Posterior vena cava (tissue), 2 donors: ENCODE data around the gene CCDC93. TPM values are rescaled to one million over a fixed set of nuclear protein-coding genes. Genes with fewer than 3 reads are reported as not detected.

ENCODE experiments used
- DNase-seq: peaks from one replicate; pipeline ENCODE4 v3.0.0-alpha.2; 2020; ENCODE audit warnings: low spot score
- intact Hi-C, 2 donors: fragments of 100-400 bp; cut with DNase I; formaldehyde crosslinking; loops; one replicate each; pipeline versions ENCODE4 v1.14.1 to v1.14.2; 2022 to 2023
- total RNA-seq, 2 donors: library from RNA; stranded (reverse); fragmentation: NEBNext Ultra II Directional; extraction: Animal tissue kit (Norgen Biotek cat#: 25700); gene quantifications; one replicate each; pipeline ENCODE4 v1.2.1, GENCODE V29; 2021
- donor health status: DM: yes; HTN: yes; CAD: no.
- donor health status: DM: yes; HTN: yes; CAD: no.

Gene CCDC93
- total RNA-seq, 2 donors from 2014 or later = 24.7 to 28.1 TPM

GRCh38 chr2:118006326-118006725 is 7.5 kb downstream of the CCDC93 start:
- intact Hi-C loops = no loop called here
- DNase-seq = no peak

GRCh38 chr2:118003396-118003824 is 10.5 kb downstream of the CCDC93 start:
- no peak for DNase-seq
- intact Hi-C loops = loop anchor here in 1 of 2 donors (5.0 kb wide), 1 partner anchor 166 kb away; no protein-coding TSS in a partner anchor

- no peak for DNase-seq
- intact Hi-C loops = loop anchor here in 1 of 2 donors (5.0 kb wide), 1 partner anchor 163 kb away; no protein-coding TSS in a partner anchor
Observed at GRCh38 chr2:118000041-118000440, 13.8 kb downstream of the CCDC93 start.

- intact Hi-C loops = no loop called here
Observed at GRCh38 chr2:117997872-117998454, 15.9 kb downstream of the CCDC93 start.

GRCh38 chr2:117996525-117996924 is 17.3 kb downstream of the CCDC93 start:
- no peak for DNase-seq
- intact Hi-C loops = no loop called here

More at GRCh38 chr2:117997872-117998454, 15.9 kb downstream of the CCDC93 start:
- DNase-seq = no peak

- intact Hi-C loops = no loop called here
- DNase-seq = no peak
Observed at GRCh38 chr2:117994729-117995128, 19.1 kb downstream of the CCDC93 start.

GRCh38 chr2:117989854-117990438 is 23.9 kb downstream of the CCDC93 start:
- no peak for DNase-seq
- intact Hi-C loops = no loop called here

- intact Hi-C loops = no loop called here
- no peak for DNase-seq
Observed at GRCh38 chr2:117987121-117987520, 26.7 kb downstream of the CCDC93 start.

GRCh38 chr2:117985092-117985491 is 28.8 kb downstream of the CCDC93 start:
- intact Hi-C loops = no loop called here
- no peak for DNase-seq

GRCh38 chr2:117984208-117984607 is 29.7 kb downstream of the CCDC93 start:
- intact Hi-C loops = loop anchor here in 1 of 2 donors (5.0 kb wide), 1 partner anchor 1243 kb away; no protein-coding TSS in a partner anchor
- no peak for DNase-seq

GRCh38 chr2:117983040-117983439 is 30.8 kb downstream of the CCDC93 start:
- intact Hi-C loops = loop anchor here in 1 of 2 donors (5.0 kb wide), 1 partner anchor 1244 kb away; no protein-coding TSS in a partner anchor
- DNase-seq = no peak

GRCh38 chr2:117982376-117983033 is 31.4 kb downstream of the CCDC93 start:
- intact Hi-C loops = loop anchor here in 1 of 2 donors (5.0 kb wide), 1 partner anchor 1245 kb away; no protein-coding TSS in a partner anchor
- DNase-seq = no peak

- DNase-seq = no peak
- intact Hi-C loops = loop anchor here in 1 of 2 donors (5.0 kb wide), 1 partner anchor 1245 kb away; no protein-coding TSS in a partner anchor
Observed at GRCh38 chr2:117981810-117982209, 32.1 kb downstream of the CCDC93 start.

- DNase-seq = no peak
- intact Hi-C loops = loop anchor here in 1 of 2 donors (5.0 kb wide), 1 partner anchor 1246 kb away; no protein-coding TSS in a partner anchor
Observed at GRCh38 chr2:117980783-117981676, 32.8 kb downstream of the CCDC93 start.

- DNase-seq = no peak
- intact Hi-C loops = loop anchor here in 1 of 2 donors (5.0 kb wide), 1 partner anchor 1247 kb away; no protein-coding TSS in a partner anchor
Observed at GRCh38 chr2:117979911-117980701, 33.8 kb downstream of the CCDC93 start.

GRCh38 chr2:117977696-117978095 is 36.2 kb downstream of the CCDC93 start:
- intact Hi-C loops = no loop called here
- no peak for DNase-seq

- DNase-seq = no peak
- intact Hi-C loops = no loop called here
Observed at GRCh38 chr2:117976581-117976980, 37.3 kb downstream of the CCDC93 start.

GRCh38 chr2:117973498-117974082 is 40.3 kb downstream of the CCDC93 start:
- DNase-seq = no peak
- intact Hi-C loops = no loop called here
